ENCODE data around the gene MRPL28.

MRPL28 gene

GRCh38 chr16:381012-381788, 10.9 kb upstream of the MRPL28 start:
- H3K9me3 ChIP-seq (ENCODE audit: control insufficient read depth, insufficient read depth, low read length) = no peaks in the 10 kb centered on the region
- TF ChIP-seq EZH2phosphoT487 (IDR thresholded peaks at IDR 0.05; ENCODE audit: borderline replicate concordance, low read length) (no peak), CTCF (IDR thresholded peaks at IDR 0.05; ENCODE audit: low read depth, low read length, poor library complexity, severe bottlenecking) (no peak)
- peak overlapping the region; percentile 94 for H3K4me2 ChIP-seq (ENCODE audit: low read length)
- no peaks in the 10 kb centered on the region for H3K9me2 ChIP-seq (replicated peaks; ENCODE audit: control insufficient read depth, low read length)
- peaks cover 25% of the 10 kb centered on the region for H3K4me1 ChIP-seq (ENCODE audit: control insufficient read depth, low read length)
- peak overlapping the region; percentile 21; the same call in 1 of the 2 replicates for H3K27ac ChIP-seq (ENCODE audit: low read depth, low read length)
- H4K20me1 ChIP-seq (ENCODE audit: control insufficient read depth, insufficient read depth, low read depth, low read length) = peaks cover 5% of the 10 kb centered on the region; the same call in 1 of the 2 replicates
- peak overlapping the region; percentile 91 for H3K4me3 ChIP-seq (ENCODE audit: low read length)
- peaks cover 20% of the 10 kb centered on the region for H3K36me3 ChIP-seq (ENCODE audit: control insufficient read depth, low read length)
- H3K27me3 ChIP-seq (ENCODE audit: control insufficient read depth, low read length) = no peaks in the 10 kb centered on the region
- H3K79me2 ChIP-seq (ENCODE audit: control insufficient read depth, low read length) = peaks cover 40% of the 10 kb centered on the region
- H3F3A ChIP-seq (ENCODE audit: control insufficient read depth, insufficient read depth) = peaks cover 27% of the 10 kb centered on the region

GRCh38 chr16:380762-381011, 10.3 kb upstream of the MRPL28 start:
- H3K27ac ChIP-seq (ENCODE audit: low read depth, low read length) = no peak overlapping the region
- H3K4me1 ChIP-seq (ENCODE audit: control insufficient read depth, low read length) = peaks cover 23% of the 10 kb centered on the region
- H3K27me3 ChIP-seq (ENCODE audit: control insufficient read depth, low read length) = no peaks in the 10 kb centered on the region
- peaks cover 40% of the 10 kb centered on the region for H3K79me2 ChIP-seq (ENCODE audit: control insufficient read depth, low read length)
- TF ChIP-seq CTCF (IDR thresholded peaks at IDR 0.05; ENCODE audit: low read depth, low read length, poor library complexity, severe bottlenecking) (no peak), EZH2phosphoT487 (IDR thresholded peaks at IDR 0.05; ENCODE audit: borderline replicate concordance, low read length) (no peak)
- no peaks in the 10 kb centered on the region for H3K9me2 ChIP-seq (replicated peaks; ENCODE audit: control insufficient read depth, low read length)
- peaks cover 5% of the 10 kb centered on the region; the same call in 1 of the 2 replicates for H4K20me1 ChIP-seq (ENCODE audit: control insufficient read depth, insufficient read depth, low read depth, low read length)
- peaks cover 22% of the 10 kb centered on the region for H3F3A ChIP-seq (ENCODE audit: control insufficient read depth, insufficient read depth)
- no peaks in the 10 kb centered on the region for H3K9me3 ChIP-seq (ENCODE audit: control insufficient read depth, insufficient read depth, low read length)
- H3K36me3 ChIP-seq (ENCODE audit: control insufficient read depth, low read length) = peaks cover 17% of the 10 kb centered on the region
- H3K4me3 ChIP-seq (ENCODE audit: low read length) = peak overlapping the region; percentile 91
- peak overlapping the region; percentile 94 for H3K4me2 ChIP-seq (ENCODE audit: low read length)

- peaks cover 19% of the 10 kb centered on the region for H3K36me3 ChIP-seq (ENCODE audit: control insufficient read depth, low read length)
- peak overlapping the region; percentile 91 for H3K4me3 ChIP-seq (ENCODE audit: low read length)
- no peaks in the 10 kb centered on the region for H3K9me2 ChIP-seq (replicated peaks; ENCODE audit: control insufficient read depth, low read length)
- no peaks in the 10 kb centered on the region for H3K9me3 ChIP-seq (ENCODE audit: control insufficient read depth, insufficient read depth, low read length)
- peak overlapping the region; percentile 94 for H3K4me2 ChIP-seq (ENCODE audit: low read length)
- no peaks in the 10 kb centered on the region for H3K27me3 ChIP-seq (ENCODE audit: control insufficient read depth, low read length)
- H3F3A ChIP-seq (ENCODE audit: control insufficient read depth, insufficient read depth) = peaks cover 22% of the 10 kb centered on the region
- no peak overlapping the region for H3K27ac ChIP-seq (ENCODE audit: low read depth, low read length)
- peaks cover 5% of the 10 kb centered on the region; the same call in 1 of the 2 replicates for H4K20me1 ChIP-seq (ENCODE audit: control insufficient read depth, insufficient read depth, low read depth, low read length)
- peaks cover 23% of the 10 kb centered on the region for H3K4me1 ChIP-seq (ENCODE audit: control insufficient read depth, low read length)
- peaks cover 40% of the 10 kb centered on the region for H3K79me2 ChIP-seq (ENCODE audit: control insufficient read depth, low read length)
- TF ChIP-seq EZH2phosphoT487 (IDR thresholded peaks at IDR 0.05; ENCODE audit: borderline replicate concordance, low read length) (no peak), CTCF (IDR thresholded peaks at IDR 0.05; ENCODE audit: low read depth, low read length, poor library complexity, severe bottlenecking) (no peak)
These were observed 9.8 kb upstream of the MRPL28 start for GRCh38 chr16:379961-380761.

Data from DOHH2 (cell line).